PC-3 (cell line): Measurements from ENCODE around the gene DHRS7C. TPM values are rescaled to one million over a fixed set of nuclear protein-coding genes. Genes with fewer than 3 reads are reported as not detected.

ENCODE experiments used
- ATAC-seq: fragments of 200-7000 bp; cut with Tn5 transposase; 2 replicates; pipeline ENCODE4 v1.9.1; 2020; ENCODE audit warnings: mild to moderate bottlenecking, moderate library complexity
- BruUV-seq: library from RNA; stranded (reverse); fragments of 400-500 nt; replicated peaks from 2 replicates; lab custom pipeline; 2021; lab: Mats Ljungman, UMichigan
- CTCF ChIA-PET: fragments of 300-600 bp; sonication (Branson Sonifier 250); formaldehyde crosslinking; loops from one replicate; lab custom pipeline; 2022; ENCODE audit warnings: antibody characterized with exemption; lab: Charles Lee
- POLR2A ChIA-PET: fragments of 300-600 bp; sonication (Branson Sonifier 250); formaldehyde crosslinking; loops from one replicate; lab custom pipeline; 2022; ENCODE audit warnings: antibody characterized with exemption; ENCODE audit not compliant: unreplicated experiment; lab: Charles Lee
- DNase-seq: peaks from one replicate; pipeline ENCODE4 v3.0.0-alpha.2; 2015
- H2AFZ ChIP-seq: fragments of 300-600 bp; sonication (generic); 2 replicates; pipeline ENCODE4 v1.6.0; 2016; ENCODE audit warnings: antibody characterized with exemption, low read length
- H3F3A ChIP-seq: fragments of 300-600 bp; sonication (generic); one replicate; pipeline ENCODE4 v1.6.0; 2017; ENCODE audit warnings: antibody characterized with exemption, low read length, control low read depth, mild to moderate bottlenecking; ENCODE audit not compliant: unreplicated experiment
- H3K27ac ChIP-seq: fragments of 300-600 bp; sonication (generic); 2 replicates; pipeline ENCODE4 v1.5.1; 2016; ENCODE audit warnings: mild to moderate bottlenecking, low read length
- H3K27me3 ChIP-seq: fragments of 300-600 bp; sonication (generic); 2 replicates; pipeline ENCODE4 v1.6.1; 2016; ENCODE audit warnings: low read length, mixed read lengths
- H3K36me3 ChIP-seq: fragments of 300-600 bp; sonication (generic); 2 replicates; pipeline ENCODE4 v1.6.1; 2016; ENCODE audit warnings: low read depth, mixed run types, low read length, mixed read lengths
- H3K4me1 ChIP-seq: fragments of 300-600 bp; sonication (generic); 2 replicates; pipeline ENCODE4 v1.5.1; 2016; ENCODE audit warnings: low read length; ENCODE audit not compliant: insufficient read depth
- H3K4me2 ChIP-seq: fragments of 300-600 bp; sonication (generic); 2 replicates; pipeline ENCODE4 v1.6.0; 2016; ENCODE audit warnings: low read length
- H3K4me3 ChIP-seq: fragments of 300-600 bp; sonication (generic); 2 replicates; pipeline ENCODE4 v1.5.1; 2016; ENCODE audit warnings: mild to moderate bottlenecking, low read length, mixed read lengths
- H3K79me2 ChIP-seq: fragments of 300-600 bp; sonication (generic); 2 replicates; pipeline ENCODE4 v1.6.1; 2017; ENCODE audit warnings: low read length, mixed read lengths
- H3K9ac ChIP-seq: fragments of 300-600 bp; sonication (generic); 2 replicates; pipeline ENCODE4 v1.6.0; 2016; ENCODE audit warnings: mild to moderate bottlenecking, low read length
- H3K9me2 ChIP-seq: fragments of 300-600 bp; sonication (generic); replicated peaks from 2 replicates; pipeline ENCODE4 v1.6.1; 2016; ENCODE audit warnings: mixed run types, low read length, mixed read lengths
- H3K9me3 ChIP-seq: fragments of 300-600 bp; sonication (generic); 2 replicates; pipeline ENCODE4 v1.6.1; 2016; ENCODE audit warnings: low read length, mixed read lengths
- H4K20me1 ChIP-seq: fragments of 300-600 bp; sonication (generic); 2 replicates; pipeline ENCODE4 v1.6.1; 2016; ENCODE audit warnings: low read length, mixed read lengths
- CTCF ChIP-seq: fragments of 300-600 bp; sonication (generic); conservative IDR thresholded peaks from 2 replicates; pipeline ENCODE4 v1.5.1; 2017; ENCODE audit warnings: antibody characterized with exemption, low read depth, mild to moderate bottlenecking, low read length
- EZH2 ChIP-seq: fragments of 300-600 bp; sonication (generic); IDR thresholded peaks from one replicate; pipeline ENCODE4 v1.6.1; 2017; ENCODE audit warnings: antibody characterized with exemption, mild to moderate bottlenecking, low read length; ENCODE audit not compliant: unreplicated experiment
- EZH2phosphoT487 ChIP-seq: fragments of 300-600 bp; sonication (generic); IDR thresholded peaks from 2 replicates; pipeline ENCODE4 v1.6.1; 2018; ENCODE audit warnings: mild to moderate bottlenecking, antibody characterized with exemption, low read length, borderline replicate concordance
- intact Hi-C: fragments of 100-400 bp; cut with micrococcal nuclease; formaldehyde crosslinking; loops from 2 replicates; pipeline ENCODE4 v1.9.0; 2023
- total RNA-seq: library from RNA; depleted of rRNA; stranded (reverse); fragments of >200 nt; gene quantifications from 2 replicates; pipeline ENCODE4 v1.2.3, GENCODE V29; 2014

Gene DHRS7C
- total RNA-seq, 1 experiment from 2014 or later, result not detected

GRCh38 chr17:9829343-9829742 lies 38.0 kb upstream of the DHRS7C start:
- no peak overlapping the region for H3K4me2 ChIP-seq
- H3K36me3 ChIP-seq, result no peaks in the 10 kb centered on the region
- H3K4me3 ChIP-seq, result no peak overlapping the region
- no peaks in the 10 kb centered on the region for H4K20me1 ChIP-seq
- ChIA-PET POLR2A (no interaction called here), CTCF (no interaction called here)
- H3K9ac ChIP-seq, result no peak overlapping the region
- no peaks in the 10 kb centered on the region for H3F3A ChIP-seq
- no peaks in the 10 kb centered on the region for H3K4me1 ChIP-seq
- H3K79me2 ChIP-seq, result no peaks in the 10 kb centered on the region
- no peak for TF ChIP-seq EZH2phosphoT487
- no peak for TF ChIP-seq EZH2
- no peak for TF ChIP-seq CTCF
- H3K27me3 ChIP-seq, result no peaks in the 10 kb centered on the region
- ATAC-seq, result no peak
- DNase-seq, result no peak
- intact Hi-C loops, result no loop called here
- H3K9me3 ChIP-seq, result no peaks in the 10 kb centered on the region
- H2AFZ ChIP-seq, result no peak overlapping the region
- H3K27ac ChIP-seq, result no peak overlapping the region
- BruUV-seq, result no TSS peak
- H3K9me2 ChIP-seq, result no peaks in the 10 kb centered on the region

- ATAC-seq (no peak), DNase-seq (no peak)
- no peak overlapping the region for H3K9ac ChIP-seq
- H2AFZ ChIP-seq, result no peak overlapping the region
- H3K4me1 ChIP-seq, result no peaks in the 10 kb centered on the region
- H4K20me1 ChIP-seq, result no peaks in the 10 kb centered on the region
- no peaks in the 10 kb centered on the region for H3F3A ChIP-seq
- H3K36me3 ChIP-seq, result no peaks in the 10 kb centered on the region
- H3K79me2 ChIP-seq, result no peaks in the 10 kb centered on the region
- H3K9me2 ChIP-seq, result no peaks in the 10 kb centered on the region
- no TSS peak for BruUV-seq
- CTCF ChIA-PET, result no interaction called here
- no peak overlapping the region for H3K4me3 ChIP-seq
- POLR2A ChIA-PET, result no interaction called here
- TF ChIP-seq EZH2, result no peak
- no peak for TF ChIP-seq EZH2phosphoT487
- TF ChIP-seq CTCF, result no peak
- H3K9me3 ChIP-seq, result no peaks in the 10 kb centered on the region
- H3K4me2 ChIP-seq, result no peak overlapping the region
- no peaks in the 10 kb centered on the region for H3K27me3 ChIP-seq
- intact Hi-C loops, result no loop called here
- H3K27ac ChIP-seq, result no peak overlapping the region
Observed at GRCh38 chr17:9828296-9829295, 37.2 kb upstream of the DHRS7C start.

- TF ChIP-seq CTCF, result no peak
- TF ChIP-seq EZH2, result no peak
- no peak for TF ChIP-seq EZH2phosphoT487
- Histone ChIP-seq H3K9me2 (no peaks in the 10 kb centered on the region), H2AFZ (no peak within 1 kb of the TSS), H3K9ac (no peak within 1 kb of the TSS), H3K4me3 (no peak within 1 kb of the TSS), H3K27ac (no peak within 1 kb of the TSS), H3F3A (no peaks in the 10 kb centered on the region), H3K4me2 (no peak within 1 kb of the TSS), H3K4me1 (no peaks in the 10 kb centered on the region), H4K20me1 (no peaks in the 10 kb centered on the region), H3K9me3 (no peaks in the 10 kb centered on the region), H3K79me2 (no peaks in the 10 kb centered on the region), H3K27me3 (no peaks in the 10 kb centered on the region), H3K36me3 (no peaks in the 10 kb centered on the region)
- ATAC-seq, result no peak
- BruUV-seq, result no TSS peak
- POLR2A ChIA-PET, result no interaction called here
- intact Hi-C loops, result no loop called here
- DNase-seq, result no peak
- CTCF ChIA-PET, result no interaction called here
Observed at GRCh38 chr17:9825641-9826150, 34.3 kb upstream of the DHRS7C start, which contains the start of gene GLP2R. GLP2R (plus strand) TSS chr17:9825924; CDS start chr17:9826064, 140 bp downstream.
